PFSK-1 (cell line): ENCODE results near the gene CNEP1R1.

Experiments
- FOXP2 ChIP-seq: optimal IDR thresholded peaks from 2 replicates; pipeline ENCODE3; 2011; ENCODE audit warnings: borderline replicate concordance, control low read depth, inconsistent platforms; ENCODE audit not compliant: insufficient read depth; ENCODE audit errors: extremely low read length, extremely low read depth
- REST ChIP-seq, 2 experiments: IDR thresholded peaks; 2 replicates each; pipeline versions ENCODE4 v1.6.1 to v1.8.0; 2011 to 2012; ENCODE audit warnings: low read depth in 2 of 2, low read length in 2 of 2, control low read depth in 1 of 2, inconsistent platforms in 1 of 2, mild to moderate bottlenecking in 1 of 2, moderate library complexity in 1 of 2; ENCODE audit not compliant: insufficient read depth in 1 of 2

GRCh38 chr16:50040710-50041109 lies 15.7 kb downstream of the CNEP1R1 start:
- TF ChIP-seq REST (IDR thresholded peaks at IDR 0.05; ENCODE audit: insufficient read depth in 1 of 2, low read depth in 2 of 2, low read length in 2 of 2) (no peak), FOXP2 (no peak)
